GM19452 (cell line): ENCODE data around the gene ZNF654.
A peak's percentile ranks its signal among the peaks of the same experiment; 100 is the strongest.
"Not testable (repeated sequence)": the region's sequence is repeated elsewhere in the genome, so short reads cannot be mapped to it uniquely, and the experiment has no call there.

Experiments
- ATAC-seq: cut with Tn5 transposase; IDR thresholded peaks from one replicate; pipeline ENCODE4 v1.9.1; 2021; ENCODE audit not compliant: unreplicated experiment

The ZNF654 gene

DNA sequence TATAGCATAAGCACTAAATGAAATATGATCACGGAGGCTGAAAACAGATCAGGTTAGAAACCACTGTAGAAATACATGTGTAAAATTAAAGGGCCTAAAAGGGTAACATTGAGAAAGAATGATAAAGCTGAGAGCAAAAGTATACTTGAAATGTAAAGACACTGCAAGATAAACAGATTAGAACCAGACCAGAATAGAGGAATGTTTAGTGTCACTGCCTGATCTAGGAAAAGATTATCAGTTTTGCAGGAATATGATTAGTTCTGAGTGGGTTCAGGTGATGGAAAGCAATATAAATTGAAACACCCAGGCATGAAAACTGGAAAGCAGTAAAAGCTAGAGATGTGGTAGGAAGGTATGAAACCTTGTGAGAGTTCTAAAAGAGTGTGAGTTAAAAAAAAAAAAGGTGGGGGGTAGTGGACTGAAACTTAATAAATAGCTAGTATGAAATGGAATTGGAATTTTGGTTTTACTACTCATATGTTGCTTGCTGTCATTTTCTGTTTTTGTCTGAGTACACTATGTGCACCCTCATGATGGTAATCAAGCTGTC, 74.7 kb downstream of the ZNF654 start:
- ATAC-seq: no peak

DNA sequence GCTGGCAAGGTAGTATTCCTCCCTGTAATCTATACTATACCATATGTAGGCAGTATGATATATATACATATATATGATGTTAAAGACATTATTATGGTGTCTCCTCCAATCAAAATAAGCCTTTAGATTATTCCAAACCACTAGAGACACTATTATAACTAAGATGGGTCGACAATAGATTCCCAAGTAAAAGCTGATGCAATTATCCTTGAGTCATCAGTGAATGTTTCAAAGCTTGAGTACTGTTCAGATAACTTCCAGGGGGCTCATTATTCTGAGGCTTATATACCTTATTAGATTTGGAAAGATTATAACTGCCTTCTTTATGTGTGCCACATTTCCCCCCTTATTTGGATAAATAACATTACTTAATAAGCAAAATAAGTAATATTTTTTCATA, 78.8 kb downstream of the ZNF654 start:
- no peak for ATAC-seq

DNA sequence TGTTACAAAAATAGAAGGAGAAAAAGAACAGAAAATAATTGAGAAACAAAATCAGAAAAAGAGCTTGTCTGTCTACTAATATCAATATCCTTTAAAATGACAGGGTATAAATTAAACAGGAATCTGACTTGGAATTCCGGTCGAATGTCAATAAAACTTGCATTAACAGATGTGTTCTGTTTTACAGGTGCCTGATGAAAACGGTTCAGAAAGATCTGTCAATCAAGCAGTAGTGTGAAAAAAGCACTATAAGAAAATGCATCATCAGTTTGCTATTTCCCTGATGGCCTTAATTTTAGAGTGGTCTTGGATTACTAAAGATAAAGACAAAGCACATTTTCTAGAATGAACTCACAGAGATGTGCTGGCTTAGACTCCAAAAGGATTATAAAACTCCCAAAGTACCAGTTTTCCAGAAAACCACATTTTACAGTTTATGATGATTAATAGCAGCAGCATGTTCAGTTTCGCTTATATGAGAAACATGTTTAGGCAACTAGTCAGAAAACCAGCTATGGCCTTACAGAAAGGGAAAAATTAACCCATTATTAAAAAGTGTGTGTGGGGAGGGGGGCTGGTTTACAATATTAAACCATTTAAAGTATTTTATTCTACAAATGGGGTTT, 82.5 kb downstream of the ZNF654 start:
- peak; percentile 32 for ATAC-seq

DNA sequence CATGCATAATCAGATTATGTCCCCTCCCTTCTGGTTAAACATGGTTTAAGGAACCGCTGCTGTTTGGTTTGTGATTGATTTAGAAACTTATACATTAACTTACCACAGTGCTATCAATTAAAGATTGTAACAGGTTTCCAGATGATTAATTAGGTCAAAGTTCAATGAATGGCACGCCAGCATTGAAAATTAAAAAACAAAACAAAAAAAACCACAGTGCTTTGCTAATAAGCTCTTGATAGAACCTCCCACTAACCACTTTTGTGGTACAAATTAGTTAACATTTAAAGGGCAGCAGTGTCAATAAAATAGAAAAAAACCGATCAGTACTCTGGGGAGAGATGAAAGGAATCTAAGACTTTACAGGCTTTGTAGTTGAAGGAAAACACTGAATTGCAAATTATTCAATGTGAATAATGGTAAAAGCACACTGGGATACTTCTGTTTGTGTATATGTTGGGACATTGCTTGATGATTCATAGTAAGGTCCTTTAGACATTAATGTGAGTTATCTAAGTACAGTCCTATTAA, 83.1 kb downstream of the ZNF654 start:
- ATAC-seq: peak; percentile 76

DNA sequence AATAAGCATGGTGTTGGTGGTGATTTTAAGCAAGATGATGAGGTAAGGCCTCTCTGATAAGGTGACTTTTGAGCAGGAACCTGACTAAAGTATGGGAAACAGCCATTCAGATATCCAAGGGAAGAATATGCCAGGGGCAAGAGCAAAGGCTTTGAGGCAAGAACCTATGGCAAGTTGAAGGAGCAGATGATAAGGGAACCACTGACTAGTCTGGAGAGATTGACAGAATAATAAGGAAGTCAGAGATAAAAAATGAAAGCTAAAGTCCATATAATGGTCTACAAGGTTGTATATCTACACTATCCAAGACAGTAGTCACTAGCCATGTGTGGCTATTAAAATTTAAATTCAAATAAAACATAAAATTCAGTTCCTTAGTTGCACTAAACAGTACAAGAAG, 88.2 kb downstream of the ZNF654 start:
- no peak for ATAC-seq

DNA sequence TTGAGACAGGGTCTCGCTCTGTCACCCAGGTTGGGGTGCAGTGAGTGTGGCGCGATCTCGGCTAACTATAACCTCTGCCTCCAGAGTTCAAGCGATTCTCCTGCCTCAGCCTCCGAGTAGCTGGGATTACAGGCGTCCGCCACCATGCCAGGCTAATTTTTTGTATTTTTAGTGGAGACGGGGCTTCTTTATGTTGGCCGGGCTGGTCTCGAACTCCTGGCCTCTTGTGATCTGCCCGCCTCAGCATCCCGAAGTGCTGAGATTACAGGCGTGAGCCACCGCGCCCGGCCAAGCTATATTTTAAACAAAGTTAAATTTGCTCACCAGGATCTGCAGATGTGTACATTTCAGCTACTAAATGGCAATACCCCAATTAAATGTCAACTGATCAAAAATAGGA, 89.6 kb downstream of the ZNF654 start:
- ATAC-seq: no peak

DNA sequence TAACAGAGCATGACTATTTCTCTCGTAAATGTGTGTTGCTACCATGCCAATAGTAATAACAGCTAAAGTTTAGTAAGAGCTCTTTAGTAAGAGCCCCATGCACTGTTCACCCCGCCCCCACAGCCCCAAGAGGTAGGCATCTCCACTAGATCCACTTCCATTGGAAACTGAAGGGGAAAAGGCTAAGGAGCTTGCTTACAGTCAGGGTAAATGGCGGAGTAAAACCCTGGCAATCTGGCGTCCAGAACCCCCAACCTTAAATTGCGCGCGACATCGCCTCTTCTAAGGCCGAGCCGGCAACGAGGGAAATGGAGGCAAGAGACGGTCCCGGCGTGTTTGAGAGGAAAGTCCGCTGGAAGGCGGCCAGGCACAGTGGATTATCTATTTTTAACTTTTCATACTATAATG, 90.0 kb downstream of the ZNF654 start:
- ATAC-seq: peak; percentile 19

DNA sequence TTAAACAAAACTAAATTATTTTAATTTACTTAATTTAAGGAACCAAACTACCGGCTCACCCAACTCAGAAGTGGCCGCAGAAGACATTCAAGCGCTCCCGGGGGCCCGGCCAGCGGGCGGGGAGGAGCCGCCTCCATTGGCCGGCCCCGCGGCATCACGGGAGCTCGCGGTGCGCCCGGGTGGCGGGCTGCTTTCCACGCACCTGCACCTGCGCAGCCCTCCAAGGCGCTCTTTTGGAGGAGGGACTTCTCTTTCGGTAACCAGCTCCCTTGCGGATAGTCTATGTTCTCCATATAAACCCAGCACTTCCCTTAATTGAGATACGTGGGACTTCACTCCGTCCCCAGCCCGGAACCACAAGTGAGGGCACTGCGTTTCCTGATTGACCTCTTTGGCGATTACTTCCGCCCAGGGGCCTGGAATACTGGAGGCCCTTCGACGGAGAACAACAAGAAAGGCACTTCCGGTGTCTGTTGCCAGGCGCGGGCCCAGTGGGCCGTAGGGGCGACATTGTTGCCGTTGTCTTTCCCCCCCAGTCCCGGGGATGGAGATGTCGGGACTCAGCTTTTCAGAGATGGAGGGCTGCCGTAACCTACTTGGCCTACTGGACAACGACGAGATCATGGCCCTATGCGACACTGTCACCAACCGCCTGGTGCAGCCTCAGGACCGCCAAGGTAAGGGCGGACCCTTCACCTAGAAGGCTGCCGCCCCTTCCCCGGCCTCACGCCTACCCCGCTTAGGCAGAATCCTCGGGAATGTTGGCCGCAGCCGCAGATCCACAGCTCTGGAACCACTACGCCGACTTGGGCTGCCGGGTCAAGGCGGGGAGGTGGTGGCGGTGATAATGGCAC, 90.7 kb downstream of the ZNF654 start, which contains the start of gene C3orf38:
Gene C3orf38, plus strand, starts transcription at position 451 of the 854 bp plus-strand sequence. Its CDS starts 94 bp downstream, at position 545.
- peak; percentile 81 for ATAC-seq

DNA sequence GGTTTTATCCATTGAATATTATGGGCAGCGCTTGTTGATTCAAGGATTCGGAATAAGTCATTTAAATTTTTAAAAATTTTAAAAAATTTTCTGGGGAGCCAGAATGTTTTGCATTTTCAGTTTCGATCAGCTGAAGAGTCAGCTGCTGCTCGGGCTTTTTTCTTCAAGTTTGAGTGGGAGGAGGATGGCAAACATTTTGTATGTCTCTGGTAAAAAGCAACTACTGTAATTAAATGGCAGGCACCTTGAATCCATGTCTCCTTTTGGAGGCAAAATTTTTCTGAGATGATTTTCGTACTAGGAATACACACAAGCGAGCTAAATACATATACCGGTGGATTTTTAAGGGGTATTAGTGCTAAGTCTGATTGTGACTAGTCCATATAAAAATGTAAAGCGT, 91.3 kb downstream of the ZNF654 start:
- ATAC-seq: peak; percentile 17

DNA sequence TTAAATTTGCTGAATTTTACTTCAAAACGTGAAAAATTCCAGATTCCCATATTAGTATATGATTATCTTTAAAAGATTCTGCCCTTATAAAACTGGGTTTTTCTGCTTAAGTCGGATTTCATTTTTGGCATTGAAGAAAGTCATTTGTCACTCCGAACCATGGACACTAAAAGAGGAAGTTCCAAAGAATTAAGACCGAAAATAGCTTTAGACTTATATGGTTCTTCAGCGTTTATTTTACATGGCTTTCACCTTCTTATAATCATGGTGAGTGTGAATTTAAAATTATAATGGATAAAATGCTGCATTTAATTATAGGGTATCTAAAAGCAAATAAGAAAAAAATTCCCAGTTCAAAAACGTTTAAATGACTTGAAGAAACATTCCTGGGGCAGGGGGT, 91.8 kb downstream of the ZNF654 start:
- ATAC-seq: no peak

DNA sequence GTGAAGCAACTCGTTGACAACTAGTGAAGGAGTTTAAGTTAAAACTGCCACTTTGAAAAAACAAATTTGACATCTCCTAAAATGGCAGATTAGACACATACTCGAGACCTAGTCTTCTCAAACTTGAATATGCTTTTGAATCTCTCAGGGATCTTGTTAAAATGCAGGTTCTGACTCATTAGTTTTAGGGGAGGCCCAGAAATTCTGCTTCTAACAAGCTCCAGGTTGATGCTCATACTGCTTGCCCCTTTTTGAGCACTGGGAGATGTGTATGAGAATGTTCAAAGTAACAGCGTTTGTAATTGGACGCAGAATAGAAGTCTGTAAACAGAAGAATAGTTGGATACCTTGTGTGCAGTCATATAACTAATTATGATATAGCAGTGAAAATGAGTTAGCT, 92.3 kb downstream of the ZNF654 start:
- ATAC-seq: no peak

DNA sequence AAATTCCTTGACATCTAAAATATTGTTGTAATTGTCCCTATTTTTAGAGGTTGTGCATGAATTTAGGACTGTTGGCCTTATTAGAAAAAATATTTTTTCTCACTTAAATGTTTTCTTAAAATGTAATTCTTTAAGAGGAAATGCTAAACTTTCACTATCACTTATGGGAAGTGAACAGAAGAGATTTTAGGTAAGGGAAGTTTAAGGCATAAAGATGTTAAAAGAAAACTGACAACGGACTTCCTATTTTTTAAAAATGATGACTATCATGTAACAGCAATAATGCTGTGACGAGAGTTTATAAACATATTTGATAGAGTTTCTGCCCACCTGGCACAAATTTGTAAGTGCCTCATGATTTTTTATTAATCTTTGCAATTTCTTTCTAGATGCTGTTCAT, 93.8 kb downstream of the ZNF654 start:
- no peak for ATAC-seq

DNA sequence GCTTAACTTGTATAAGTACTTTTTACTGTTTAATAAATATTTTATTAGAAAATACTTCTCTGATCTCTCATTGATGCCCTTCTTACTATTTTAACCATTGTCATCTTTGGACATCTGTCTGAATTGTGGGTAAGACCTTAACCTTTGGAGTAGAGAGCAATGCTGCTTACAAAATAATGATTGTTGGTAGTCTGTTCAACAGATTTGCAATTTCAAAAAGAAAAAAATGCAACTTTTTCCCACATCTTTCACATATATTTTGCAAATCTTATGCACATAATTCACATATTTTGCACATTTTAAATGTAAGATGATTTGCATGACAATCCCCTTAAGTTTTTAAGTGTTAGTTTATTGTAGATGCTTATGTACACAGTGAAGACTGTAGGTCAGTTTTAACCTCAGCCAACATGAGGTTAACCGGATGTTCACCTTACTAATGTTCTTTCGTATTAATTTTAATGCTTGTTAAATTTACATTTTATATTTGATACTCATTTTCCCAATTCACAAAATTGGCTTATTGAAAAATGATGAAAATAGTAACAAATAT, 107.4 kb downstream of the ZNF654 start:
- ATAC-seq: no peak

DNA sequence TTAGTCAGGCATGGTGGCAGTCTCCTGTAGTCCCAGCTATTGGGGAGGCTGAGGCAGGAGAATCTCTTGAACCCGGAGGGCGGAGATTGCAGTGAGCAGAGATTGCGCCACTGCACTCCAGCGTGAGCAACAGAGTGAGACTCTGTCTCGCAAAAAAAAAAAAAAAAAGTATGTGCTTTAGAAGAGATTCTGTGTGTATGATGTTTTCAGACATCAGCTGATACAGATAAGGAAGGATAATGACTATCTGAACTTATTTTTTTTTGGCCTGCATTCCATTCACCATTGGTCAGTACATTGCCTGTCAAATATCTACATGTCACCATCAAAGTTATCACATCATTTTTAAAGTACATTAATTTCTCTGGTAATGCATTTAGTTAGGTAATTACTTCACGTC, 108.1 kb downstream of the ZNF654 start:
- no peak for ATAC-seq

DNA sequence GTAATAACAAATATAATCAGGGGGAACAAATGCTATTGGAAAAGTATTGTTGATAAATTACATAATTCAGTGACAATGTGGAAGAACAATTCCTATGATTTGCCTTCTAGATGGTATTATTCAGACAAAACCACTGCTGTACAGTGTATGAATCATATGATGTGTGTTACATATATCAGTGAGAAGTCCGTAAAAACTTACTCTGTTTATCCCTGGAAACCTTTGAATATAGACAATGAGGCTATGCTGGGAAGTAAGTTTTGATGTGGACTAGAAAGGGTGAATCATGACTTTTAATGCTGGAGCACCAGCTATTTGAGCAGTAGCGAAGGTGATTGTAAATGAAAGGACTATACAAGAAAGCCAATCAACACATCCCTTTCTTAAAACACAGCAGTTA, 108.6 kb downstream of the ZNF654 start:
- ATAC-seq: no peak

DNA sequence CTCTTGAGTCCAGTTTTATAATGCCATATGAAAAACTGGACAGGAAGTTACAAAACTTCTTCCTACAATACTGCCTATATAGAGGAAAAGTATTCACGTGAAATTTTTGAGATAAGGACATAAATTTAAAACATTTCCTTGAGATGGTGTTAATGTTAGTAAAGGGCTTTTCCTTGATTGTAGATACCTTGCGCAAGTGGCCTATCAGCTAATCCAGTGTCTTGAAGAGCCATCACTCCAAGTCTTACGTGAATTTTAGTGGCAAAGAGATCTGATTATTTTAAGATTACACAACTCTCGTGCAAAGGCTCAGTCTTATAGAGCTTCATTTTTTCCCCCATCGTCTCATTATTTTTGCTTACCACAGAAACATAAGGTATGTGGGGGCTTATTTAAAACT, 109.1 kb downstream of the ZNF654 start:
- ATAC-seq: no peak

DNA sequence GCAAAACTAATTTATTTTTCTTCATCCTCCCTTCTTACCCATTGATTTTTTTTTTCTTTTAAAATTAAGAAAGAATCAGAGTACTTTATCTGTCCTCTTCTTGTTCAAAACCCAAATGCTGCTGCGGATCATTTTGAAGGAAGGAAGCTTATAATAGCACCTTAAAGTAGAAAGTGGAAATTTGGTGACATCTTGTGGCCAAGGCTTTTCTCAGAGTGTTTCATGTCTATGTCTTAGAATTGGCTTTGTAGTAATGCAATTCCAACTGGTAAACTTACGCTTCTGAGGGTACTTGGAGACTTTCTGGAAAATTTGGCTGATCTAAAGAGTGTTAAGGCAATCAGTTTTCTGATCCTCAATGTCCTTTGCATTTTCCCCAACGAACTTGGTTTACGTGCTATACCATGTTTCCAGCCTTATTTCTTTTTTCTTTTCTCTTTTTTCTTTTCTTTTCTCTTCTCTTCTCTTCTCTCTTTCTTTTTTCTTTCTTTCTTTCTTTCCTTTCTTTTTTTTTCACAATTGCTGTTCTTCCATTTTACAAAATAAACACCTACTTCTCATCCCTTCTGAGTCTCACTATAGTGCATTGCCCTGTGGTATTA, 121.4 kb downstream of the ZNF654 start:
- no peak for ATAC-seq

DNA sequence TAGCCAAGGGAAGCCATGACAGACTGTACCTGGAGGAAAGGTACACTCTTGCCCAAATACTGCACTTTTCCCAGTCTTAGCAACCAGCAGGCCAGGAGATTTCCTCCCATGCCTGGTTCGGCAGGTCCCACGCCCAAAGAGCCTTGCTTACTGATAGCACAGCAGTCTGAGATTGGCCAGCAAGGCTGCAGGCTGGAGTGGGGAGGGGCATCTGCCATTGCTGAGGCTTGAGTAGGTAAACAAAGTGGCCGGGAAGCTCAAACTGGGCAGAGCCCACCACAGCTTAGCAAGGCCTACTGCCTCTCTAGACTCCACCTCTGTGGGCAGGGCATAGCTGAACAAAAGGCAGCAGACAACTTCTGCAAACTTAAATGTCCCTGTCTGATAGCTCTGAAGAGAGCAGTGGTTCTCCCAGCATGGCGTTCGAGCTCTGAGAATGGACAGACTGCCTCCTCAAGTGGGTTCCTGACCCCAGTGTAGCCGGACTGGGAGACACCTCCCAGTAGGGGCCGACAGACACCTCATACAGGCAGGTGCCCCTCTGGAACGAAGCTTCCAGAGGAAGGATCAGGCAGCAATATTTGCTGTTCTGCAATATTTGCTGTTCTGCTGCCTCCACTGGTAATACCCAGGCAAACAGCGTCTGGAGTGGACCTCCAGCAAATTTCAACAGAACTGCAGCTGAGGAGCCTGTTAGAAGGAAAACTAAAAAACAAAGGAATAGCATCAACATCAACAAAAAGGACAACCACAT, 123.3 kb downstream of the ZNF654 start:
- ATAC-seq: not testable (repeated sequence)

DNA sequence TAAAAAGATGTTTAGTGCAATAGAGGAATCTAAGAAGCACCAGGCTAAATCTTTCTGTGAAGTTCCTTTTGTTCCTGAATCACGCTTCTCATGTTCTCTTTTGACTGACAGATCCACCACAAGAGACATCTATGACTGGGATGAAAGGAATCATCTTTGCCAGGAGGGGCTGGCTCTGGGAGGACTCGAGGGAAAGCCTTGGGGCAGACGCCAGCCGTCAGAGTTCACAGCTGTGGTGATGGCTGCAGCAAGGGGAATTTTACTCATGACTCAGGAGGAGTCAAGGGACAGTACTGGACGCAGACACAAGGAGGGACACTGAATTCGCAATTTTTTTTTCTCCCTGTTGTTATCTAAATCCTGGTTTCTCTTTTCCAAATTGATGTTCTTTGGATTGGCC, 129.4 kb downstream of the ZNF654 start:
- no peak for ATAC-seq

DNA sequence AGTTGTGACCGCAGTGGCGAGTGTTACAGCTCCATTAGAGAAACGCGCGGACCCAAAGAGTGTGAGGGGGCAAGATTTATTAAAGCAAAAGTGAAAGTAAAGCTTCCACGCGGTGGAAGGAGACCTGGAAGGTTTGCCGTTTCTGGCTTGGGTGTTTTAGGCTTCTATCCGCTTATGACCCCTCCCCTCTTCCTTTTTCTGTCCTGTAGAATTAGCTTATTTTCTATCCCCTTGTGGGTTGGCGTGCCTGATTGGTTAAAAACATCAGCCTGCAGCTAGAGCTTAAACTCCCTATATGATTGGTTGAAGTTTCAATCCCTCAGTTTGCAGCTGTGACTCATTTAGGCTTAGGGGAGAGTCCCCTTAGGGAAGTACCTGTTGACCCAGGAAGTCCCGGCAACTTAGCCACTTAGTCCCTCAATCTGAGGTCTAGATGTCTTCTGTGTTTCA, 130.3 kb downstream of the ZNF654 start:
- ATAC-seq: peak; percentile 88
